Endothelial cell (in vitro differentiated cells): ENCODE data around the gene C2orf42. TPM values are rescaled to one million over a fixed set of nuclear protein-coding genes. Genes with fewer than 3 reads are reported as not detected.
A peak's percentile ranks its signal among the peaks of the same experiment; 100 is the strongest.
"Not testable (repeated sequence)": the region's sequence is repeated elsewhere in the genome, so short reads cannot be mapped to it uniquely, and the experiment has no call there.

Experiments used
- DNase-seq: peaks from one replicate; pipeline ENCODE4 v3.0.0; 2021; ENCODE audit warnings: low spot score
- H3K27ac Mint-ChIP-seq: one replicate; pipeline ENCODE4 v1.8.0; 2021; ENCODE audit warnings: mixed read lengths, inconsistent platforms; ENCODE audit not compliant: unreplicated experiment
- H3K27me3 Mint-ChIP-seq: one replicate; pipeline ENCODE4 v1.8.0; 2021; ENCODE audit warnings: mild to moderate bottlenecking, moderate library complexity, mixed read lengths, inconsistent platforms; ENCODE audit not compliant: unreplicated experiment
- H3K36me3 Mint-ChIP-seq: one replicate; pipeline ENCODE4 v1.8.0; 2021; ENCODE audit warnings: mild to moderate bottlenecking, low read depth, mixed read lengths, inconsistent platforms; ENCODE audit not compliant: unreplicated experiment
- H3K4me1 Mint-ChIP-seq: one replicate; pipeline ENCODE4 v1.8.0; 2021; ENCODE audit warnings: mild to moderate bottlenecking, mixed read lengths, inconsistent platforms; ENCODE audit not compliant: unreplicated experiment
- H3K4me3 Mint-ChIP-seq: one replicate; pipeline ENCODE4 v1.8.0; 2021; ENCODE audit warnings: mild to moderate bottlenecking, mixed read lengths, inconsistent platforms; ENCODE audit not compliant: unreplicated experiment
- H3K9me3 Mint-ChIP-seq: one replicate; pipeline ENCODE4 v1.8.0; 2021; ENCODE audit warnings: mixed read lengths, inconsistent platforms; ENCODE audit not compliant: unreplicated experiment
- CTCF ChIP-seq: fragments of 200-600 bp; sonication (generic); IDR thresholded peaks from one replicate; pipeline ENCODE4 v1.5.0; 2021; ENCODE audit warnings: antibody characterized with exemption; ENCODE audit not compliant: unreplicated experiment
- total RNA-seq: library from RNA; stranded (reverse); fragmentation: NEBNext Ultra II Directional; extraction: Animal tissue kit (Norgen Biotek cat#: 25700); gene quantifications from one replicate; pipeline ENCODE4 v1.2.1, GENCODE V29; 2021; ENCODE audit not compliant: unreplicated experiment

The C2orf42 gene
- total RNA-seq, 1 donor from 2014 or later: 15.0 TPM

GRCh38 chr2:70181363-70181956 is 9.4 kb downstream of the C2orf42 start:
- Mint-ChIP-seq H3K4me1 (no peaks in the 10 kb centered on the region), H3K4me3 (no peak overlapping the region), H3K27ac (no peak overlapping the region), H3K9me3 (no peaks in the 10 kb centered on the region), H3K36me3 (peaks cover 6% of the 10 kb centered on the region), H3K27me3 (no peaks in the 10 kb centered on the region)
- TF ChIP-seq CTCF: no peak
- DNase-seq: no peak

- DNase-seq: no peak
- no peak for TF ChIP-seq CTCF
- no peak overlapping the region for H3K27ac Mint-ChIP-seq
- no peak overlapping the region for H3K4me3 Mint-ChIP-seq
- peaks cover 14% of the 10 kb centered on the region for H3K36me3 Mint-ChIP-seq
- no peaks in the 10 kb centered on the region for H3K9me3 Mint-ChIP-seq
- no peaks in the 10 kb centered on the region for H3K4me1 Mint-ChIP-seq
- peaks cover 2% of the 10 kb centered on the region for H3K27me3 Mint-ChIP-seq
These were observed 17.3 kb downstream of the C2orf42 start for GRCh38 chr2:70173520-70173919.

DNA sequence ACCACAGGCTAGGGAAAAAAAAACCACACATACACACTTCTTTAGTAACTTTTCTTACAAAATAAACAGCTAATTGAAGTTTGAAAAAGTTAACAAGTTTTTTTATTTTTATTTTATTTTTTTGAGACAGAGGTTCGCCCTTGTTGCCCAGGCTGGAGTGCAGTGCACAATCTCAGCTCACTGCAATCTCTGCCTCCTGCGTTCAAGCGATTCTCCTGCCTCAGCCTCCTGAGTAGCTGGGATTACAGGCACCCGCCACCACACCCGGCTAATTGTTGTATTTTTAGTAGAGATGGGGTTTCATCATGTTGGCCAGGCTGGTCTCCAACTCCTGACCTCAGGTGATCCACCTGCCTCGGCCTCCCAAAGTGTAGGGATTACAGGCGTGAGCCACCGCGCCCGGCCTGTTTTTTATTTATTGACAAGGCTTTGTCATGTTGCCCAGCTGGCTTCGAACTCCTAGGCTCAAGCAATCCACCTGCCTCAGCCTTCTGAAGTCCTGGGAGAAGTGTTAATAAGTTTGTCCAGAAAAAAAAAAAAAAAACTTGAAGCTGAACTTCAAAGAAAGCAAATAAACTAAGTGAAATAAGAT is 21.1 kb downstream of the C2orf42 start:
- H3K4me3 Mint-ChIP-seq, H3K4me1 Mint-ChIP-seq, H3K9me3 Mint-ChIP-seq, DNase-seq, H3K27me3 Mint-ChIP-seq, H3K27ac Mint-ChIP-seq: not testable (repeated sequence)
- H3K36me3 Mint-ChIP-seq: peaks cover 13% of the 10 kb centered on the region

GRCh38 chr2:70161069-70161534 is 29.7 kb downstream of the C2orf42 start:
- no peaks in the 10 kb centered on the region for H3K27me3 Mint-ChIP-seq
- TF ChIP-seq CTCF: no peak
- no peak overlapping the region for H3K27ac Mint-ChIP-seq

GRCh38 chr2:70160545-70160944 is 30.3 kb downstream of the C2orf42 start:
- H3K4me3 Mint-ChIP-seq: no peak overlapping the region
- H3K4me1 Mint-ChIP-seq: no peaks in the 10 kb centered on the region
- H3K27me3 Mint-ChIP-seq: no peaks in the 10 kb centered on the region
- DNase-seq: no peak
- peaks cover 12% of the 10 kb centered on the region for H3K36me3 Mint-ChIP-seq
- TF ChIP-seq CTCF: no peak
- no peaks in the 10 kb centered on the region for H3K9me3 Mint-ChIP-seq
- no peak overlapping the region for H3K27ac Mint-ChIP-seq

More at GRCh38 chr2:70161069-70161534, 29.7 kb downstream of the C2orf42 start:
- Mint-ChIP-seq H3K36me3 (peaks cover 13% of the 10 kb centered on the region), H3K4me1 (no peaks in the 10 kb centered on the region), H3K9me3 (no peaks in the 10 kb centered on the region), H3K4me3 (no peak overlapping the region)
- no peak for DNase-seq

- not testable (repeated sequence) for H3K27ac Mint-ChIP-seq, DNase-seq, H3K4me1 Mint-ChIP-seq, H3K9me3 Mint-ChIP-seq
- H3K4me3 Mint-ChIP-seq: peak overlapping the region; percentile 52
- peaks cover 26% of the 10 kb centered on the region for H3K36me3 Mint-ChIP-seq
- peaks cover 11% of the 10 kb centered on the region for H3K27me3 Mint-ChIP-seq
These were observed 41.6 kb downstream of the C2orf42 start for GRCh38 chr2:70149130-70149686.

GRCh38 chr2:70148211-70148760 is 42.5 kb downstream of the C2orf42 start:
- DNase-seq, H3K4me1 Mint-ChIP-seq, H3K9me3 Mint-ChIP-seq, H3K27ac Mint-ChIP-seq, H3K4me3 Mint-ChIP-seq: not testable (repeated sequence)
- Mint-ChIP-seq H3K36me3 (peaks cover 26% of the 10 kb centered on the region), H3K27me3 (peaks cover 11% of the 10 kb centered on the region)
